ENCODE data around the gene POU6F2. TPM values are rescaled to one million over a fixed set of nuclear protein-coding genes. Genes with fewer than 3 reads are reported as not detected.

POU6F2 gene
- total and polyA plus RNA-seq, 4 donors = 0.38 to 1.9 (median 1.5) TPM; not detected in 1

DNA sequence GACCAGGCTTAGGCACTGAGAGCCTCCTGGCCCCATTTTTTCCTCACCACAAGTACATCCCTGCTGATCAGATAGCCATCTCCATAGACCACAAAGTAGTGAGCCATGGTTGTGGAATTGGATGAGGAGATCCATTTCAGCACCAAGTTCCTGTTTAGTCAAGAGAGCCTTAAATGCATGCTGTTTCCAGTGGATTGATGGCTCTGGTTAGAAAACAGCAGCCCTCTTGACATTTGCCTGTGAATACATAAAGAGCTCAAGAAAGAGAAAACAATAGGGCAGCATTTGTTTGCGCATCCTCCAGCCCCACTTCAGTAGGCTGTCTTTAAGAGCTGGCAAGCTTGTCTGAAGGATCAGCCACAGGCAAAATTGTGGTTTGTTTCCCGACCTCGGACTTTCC lies 251.2 kb downstream of the POU6F2 start:
- H3K9me3 ChIP-seq (ENCODE audit: control insufficient read depth, low read length) = peaks cover 1% of the 10 kb centered on the region
- 35 to 40% methylated on average over 3 of the region's 3 CpGs for WGBS, 2 donors
- H3K27me3 ChIP-seq (ENCODE audit: control insufficient read depth in 1 of 2, insufficient read depth in 2 of 2, low read length in 1 of 2) = no peaks in the 10 kb centered on the region
- no peak for ATAC-seq (ENCODE audit: low FRiP score)
- no peak overlapping the region for H3K27ac ChIP-seq (ENCODE audit: low read depth in 1 of 2, low read length in 2 of 2)
- intact Hi-C loops (cut with DNase I) = no loop called here
- H3K36me3 ChIP-seq (ENCODE audit: control insufficient read depth in 1 of 2, insufficient read depth in 2 of 2, low read length in 1 of 2) = no peaks in the 10 kb centered on the region
- no peaks in the 10 kb centered on the region for H3K4me1 ChIP-seq (ENCODE audit: control insufficient read depth in 1 of 2, insufficient read depth in 2 of 2, low read length in 2 of 2)
- DNase-seq = no peak
- no peak overlapping the region for H3K4me3 ChIP-seq (ENCODE audit: low read length in 2 of 2)

DNA sequence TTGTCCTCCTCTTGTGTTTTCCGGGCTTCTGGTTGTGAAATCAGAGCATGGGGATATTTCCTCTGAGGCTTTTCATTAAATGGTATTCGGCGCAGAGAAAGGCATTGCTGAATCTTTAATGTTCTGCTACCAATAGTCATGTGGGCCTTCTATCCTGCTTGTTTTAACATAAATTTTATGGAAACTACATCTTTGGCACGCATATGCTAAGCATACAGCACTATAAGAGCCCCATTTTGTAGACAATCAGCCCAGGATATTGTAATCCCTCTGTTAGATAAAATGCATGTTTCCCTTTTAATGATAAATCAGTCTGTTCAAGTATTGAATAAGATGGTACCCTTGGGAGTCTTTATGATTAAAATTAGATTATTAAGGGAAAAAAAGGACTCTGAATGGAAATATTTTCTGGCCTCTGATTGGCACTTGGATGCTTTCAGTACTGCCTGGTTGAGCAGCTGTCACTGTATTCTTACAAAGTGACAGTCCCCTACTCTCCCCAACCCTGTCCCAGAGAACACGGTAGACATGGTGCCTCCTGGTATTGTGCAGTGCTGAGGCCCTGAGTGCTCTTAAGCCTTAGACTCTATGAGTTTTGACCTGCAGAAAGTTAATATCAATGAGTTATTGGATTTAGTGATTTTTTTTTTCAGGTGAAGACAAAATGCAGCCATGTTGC lies 256.3 kb downstream of the POU6F2 start:
- H3K36me3 ChIP-seq (ENCODE audit: control insufficient read depth in 1 of 2, insufficient read depth in 2 of 2, low read length in 1 of 2) = no peaks in the 10 kb centered on the region
- ATAC-seq (ENCODE audit: low FRiP score) (no peak), DNase-seq (no peak)
- H3K4me1 ChIP-seq (ENCODE audit: control insufficient read depth in 1 of 2, insufficient read depth in 2 of 2, low read length in 2 of 2) = no peaks in the 10 kb centered on the region
- no peak overlapping the region for H3K27ac ChIP-seq (ENCODE audit: low read depth in 1 of 2, low read length in 2 of 2)
- H3K9me3 ChIP-seq (ENCODE audit: control insufficient read depth, low read length) = peaks cover 2% of the 10 kb centered on the region
- intact Hi-C loops (cut with DNase I) = no loop called here
- WGBS, 2 donors = 82 to 86% methylated on average over 5 of the region's 5 CpGs
- H3K27me3 ChIP-seq (ENCODE audit: control insufficient read depth in 1 of 2, insufficient read depth in 2 of 2, low read length in 1 of 2) = no peaks in the 10 kb centered on the region
- no peak overlapping the region for H3K4me3 ChIP-seq (ENCODE audit: low read length in 2 of 2)

- ATAC-seq (ENCODE audit: low FRiP score) = no peak
- no peaks in the 10 kb centered on the region for H3K27me3 ChIP-seq (ENCODE audit: control insufficient read depth in 1 of 2, insufficient read depth in 2 of 2, low read length in 1 of 2)
- H3K4me1 ChIP-seq (ENCODE audit: control insufficient read depth in 1 of 2, insufficient read depth in 2 of 2, low read length in 2 of 2) = no peaks in the 10 kb centered on the region
- WGBS, 2 donors = 86 to 87% methylated on average over 12 of the region's 12 CpGs
- H3K9me3 ChIP-seq (ENCODE audit: control insufficient read depth, low read length) = peaks cover 2% of the 10 kb centered on the region
- H3K27ac ChIP-seq (ENCODE audit: low read depth in 1 of 2, low read length in 2 of 2) = no peak overlapping the region
- no peak overlapping the region for H3K4me3 ChIP-seq (ENCODE audit: low read length in 2 of 2)
- DNase-seq = no peak
- no peaks in the 10 kb centered on the region for H3K36me3 ChIP-seq (ENCODE audit: control insufficient read depth in 1 of 2, insufficient read depth in 2 of 2, low read length in 1 of 2)
- intact Hi-C loops (cut with DNase I) = no loop called here
Observed at GRCh38 chr7:39238234-39238869, 260.6 kb downstream of the POU6F2 start.

DNA sequence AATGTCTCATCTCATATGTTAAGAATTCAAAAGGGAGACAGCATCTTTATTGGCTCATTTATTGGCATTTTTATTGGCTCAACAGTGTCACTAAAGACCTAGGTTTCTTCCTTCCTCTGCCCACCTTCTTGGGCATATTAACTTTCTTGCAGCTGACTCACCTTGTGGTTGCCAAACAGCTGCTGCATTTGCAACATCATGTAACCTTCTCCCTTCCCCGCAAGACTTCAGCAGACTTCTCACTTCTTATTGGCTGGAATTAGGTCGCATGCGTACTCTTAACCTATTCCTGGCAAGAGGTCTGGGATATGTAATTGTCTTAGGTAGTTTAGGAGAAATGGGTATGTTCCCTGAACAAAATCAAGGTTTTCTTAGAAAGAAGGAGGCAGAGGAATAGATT lies 263.2 kb downstream of the POU6F2 start:
- WGBS, 2 donors = 69 to 95% methylated on average over 3 of the region's 3 CpGs
- DNase-seq (no peak), ATAC-seq (ENCODE audit: low FRiP score) (no peak)
- H3K9me3 ChIP-seq (ENCODE audit: control insufficient read depth, low read length) = peaks cover 2% of the 10 kb centered on the region
- H3K4me1 ChIP-seq (ENCODE audit: control insufficient read depth in 1 of 2, insufficient read depth in 2 of 2, low read length in 2 of 2) = no peaks in the 10 kb centered on the region
- no peaks in the 10 kb centered on the region for H3K36me3 ChIP-seq (ENCODE audit: control insufficient read depth in 1 of 2, insufficient read depth in 2 of 2, low read length in 1 of 2)
- H3K27ac ChIP-seq (ENCODE audit: low read depth in 1 of 2, low read length in 2 of 2) = no peak overlapping the region
- H3K27me3 ChIP-seq (ENCODE audit: control insufficient read depth in 1 of 2, insufficient read depth in 2 of 2, low read length in 1 of 2) = no peaks in the 10 kb centered on the region
- intact Hi-C loops (cut with DNase I) = no loop called here
- no peak overlapping the region for H3K4me3 ChIP-seq (ENCODE audit: low read length in 2 of 2)

- ATAC-seq (ENCODE audit: low FRiP score) (no peak), DNase-seq (no peak)
- intact Hi-C loops (cut with DNase I) = no loop called here
- Histone ChIP-seq H3K27ac (ENCODE audit: low read depth in 1 of 2, low read length in 2 of 2) (no peak overlapping the region), H3K27me3 (ENCODE audit: control insufficient read depth in 1 of 2, insufficient read depth in 2 of 2, low read length in 1 of 2) (no peaks in the 10 kb centered on the region), H3K4me3 (ENCODE audit: low read length in 2 of 2) (no peak overlapping the region), H3K9me3 (ENCODE audit: control insufficient read depth, low read length) (no peaks in the 10 kb centered on the region), H3K36me3 (ENCODE audit: control insufficient read depth in 1 of 2, insufficient read depth in 2 of 2, low read length in 1 of 2) (no peaks in the 10 kb centered on the region), H3K4me1 (ENCODE audit: control insufficient read depth in 1 of 2, insufficient read depth in 2 of 2, low read length in 2 of 2) (no peaks in the 10 kb centered on the region)
- WGBS, 2 donors = 74 to 83% methylated on average over 3 of the region's 3 CpGs
Observed at GRCh38 chr7:39247576-39247975, 269.9 kb downstream of the POU6F2 start.

DNA sequence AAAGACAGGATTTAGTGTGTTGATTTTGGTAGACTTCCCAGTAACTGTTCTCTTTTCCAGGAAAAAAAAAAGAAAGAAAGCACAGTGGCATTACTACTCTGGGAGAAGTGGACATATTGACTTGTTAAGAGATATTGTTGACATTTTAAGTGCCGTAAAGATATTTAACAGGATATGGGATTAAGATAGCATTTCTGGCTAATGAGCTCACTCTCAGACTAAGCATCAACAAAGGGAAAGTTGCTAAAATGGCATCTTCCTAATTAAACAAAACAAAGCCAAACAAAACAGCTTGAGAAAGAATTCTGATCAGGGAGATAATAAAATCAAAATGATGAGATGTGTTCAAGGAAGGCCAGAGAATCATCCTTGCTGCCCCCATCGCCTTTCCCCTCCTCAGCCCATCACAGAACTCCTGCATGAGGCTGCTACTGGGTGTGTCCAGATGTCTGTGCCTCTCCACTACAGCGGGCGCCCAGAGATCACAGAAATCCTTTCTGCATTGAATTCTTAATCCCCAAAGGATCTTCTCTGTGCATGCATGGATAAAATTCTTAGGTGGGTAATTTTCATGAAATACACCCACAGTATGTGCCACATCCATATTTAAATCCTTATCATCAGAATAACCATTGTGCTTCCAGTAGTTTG lies 270.5 kb downstream of the POU6F2 start:
- Histone ChIP-seq H3K36me3 (ENCODE audit: control insufficient read depth in 1 of 2, insufficient read depth in 2 of 2, low read length in 1 of 2) (no peaks in the 10 kb centered on the region), H3K27me3 (ENCODE audit: control insufficient read depth in 1 of 2, insufficient read depth in 2 of 2, low read length in 1 of 2) (no peaks in the 10 kb centered on the region), H3K4me1 (ENCODE audit: control insufficient read depth in 1 of 2, insufficient read depth in 2 of 2, low read length in 2 of 2) (no peaks in the 10 kb centered on the region), H3K9me3 (ENCODE audit: control insufficient read depth, low read length) (no peaks in the 10 kb centered on the region), H3K4me3 (ENCODE audit: low read length in 2 of 2) (no peak overlapping the region), H3K27ac (ENCODE audit: low read depth in 1 of 2, low read length in 2 of 2) (no peak overlapping the region)
- WGBS, 2 donors = 60 to 63% methylated on average over 4 of the region's 4 CpGs
- ATAC-seq (ENCODE audit: low FRiP score) = no peak
- intact Hi-C loops (cut with DNase I) = no loop called here
- no peak for DNase-seq

GRCh38 chr7:39248692-39249090 lies 271.0 kb downstream of the POU6F2 start:
- Histone ChIP-seq H3K36me3 (ENCODE audit: control insufficient read depth in 1 of 2, insufficient read depth in 2 of 2, low read length in 1 of 2) (no peaks in the 10 kb centered on the region), H3K27ac (ENCODE audit: low read depth in 1 of 2, low read length in 2 of 2) (no peak overlapping the region), H3K4me3 (ENCODE audit: low read length in 2 of 2) (no peak overlapping the region), H3K27me3 (ENCODE audit: control insufficient read depth in 1 of 2, insufficient read depth in 2 of 2, low read length in 1 of 2) (no peaks in the 10 kb centered on the region), H3K4me1 (ENCODE audit: control insufficient read depth in 1 of 2, insufficient read depth in 2 of 2, low read length in 2 of 2) (no peaks in the 10 kb centered on the region), H3K9me3 (ENCODE audit: control insufficient read depth, low read length) (no peaks in the 10 kb centered on the region)
- WGBS, 2 donors = 76 to 81% methylated on average over 3 of the region's 3 CpGs
- DNase-seq = no peak
- intact Hi-C loops (cut with DNase I) = no loop called here
- ATAC-seq (ENCODE audit: low FRiP score) = no peak

DNA sequence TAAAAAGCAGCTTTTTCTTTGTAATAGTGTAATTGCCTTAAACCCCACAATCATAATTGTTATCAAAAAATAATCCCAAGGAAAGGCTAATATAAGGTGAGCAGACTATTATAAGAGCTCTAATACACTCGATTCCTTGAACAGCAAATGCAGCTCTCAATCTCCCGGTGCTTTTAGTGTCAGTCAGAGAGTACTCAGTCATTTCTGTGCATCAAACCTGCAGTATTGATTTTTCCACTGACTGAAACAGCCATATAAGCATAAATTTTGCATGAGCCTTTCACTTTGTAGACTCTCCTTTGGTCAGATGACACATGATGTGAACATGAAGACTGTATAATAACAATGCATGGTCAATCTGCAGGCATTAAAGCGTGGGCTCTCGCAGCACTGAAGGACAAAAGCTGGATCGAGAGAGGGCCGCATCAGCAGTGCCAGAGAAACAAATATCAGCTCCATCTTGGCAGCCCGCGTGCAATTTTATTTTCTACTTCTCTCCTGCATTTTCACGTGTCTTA lies 272.0 kb downstream of the POU6F2 start:
- Histone ChIP-seq H3K4me3 (ENCODE audit: low read length in 2 of 2) (no peak overlapping the region), H3K4me1 (ENCODE audit: control insufficient read depth in 1 of 2, insufficient read depth in 2 of 2, low read length in 2 of 2) (no peaks in the 10 kb centered on the region), H3K27ac (ENCODE audit: low read depth in 1 of 2, low read length in 2 of 2) (no peak overlapping the region), H3K36me3 (ENCODE audit: control insufficient read depth in 1 of 2, insufficient read depth in 2 of 2, low read length in 1 of 2) (no peaks in the 10 kb centered on the region), H3K9me3 (ENCODE audit: control insufficient read depth, low read length) (no peaks in the 10 kb centered on the region), H3K27me3 (ENCODE audit: control insufficient read depth in 1 of 2, insufficient read depth in 2 of 2, low read length in 1 of 2) (no peaks in the 10 kb centered on the region)
- ATAC-seq (ENCODE audit: low FRiP score) = no peak
- 80 to 85% methylated on average over 9 of the region's 9 CpGs for WGBS, 2 donors
- DNase-seq = no peak
- intact Hi-C loops (cut with DNase I) = no loop called here

- H3K27me3 ChIP-seq (ENCODE audit: control insufficient read depth in 1 of 2, insufficient read depth in 2 of 2, low read length in 1 of 2) = no peaks in the 10 kb centered on the region
- ATAC-seq (ENCODE audit: low FRiP score) = no peak
- intact Hi-C loops (cut with DNase I) = no loop called here
- 4 to 10% methylated on average over 4 of the region's 4 CpGs for WGBS, 2 donors
- no peak overlapping the region for H3K4me3 ChIP-seq (ENCODE audit: low read length in 2 of 2)
- no peaks in the 10 kb centered on the region for H3K9me3 ChIP-seq (ENCODE audit: control insufficient read depth, low read length)
- no peak overlapping the region for H3K27ac ChIP-seq (ENCODE audit: low read depth in 1 of 2, low read length in 2 of 2)
- DNase-seq = no peak
- no peaks in the 10 kb centered on the region for H3K36me3 ChIP-seq (ENCODE audit: control insufficient read depth in 1 of 2, insufficient read depth in 2 of 2, low read length in 1 of 2)
- no peaks in the 10 kb centered on the region for H3K4me1 ChIP-seq (ENCODE audit: control insufficient read depth in 1 of 2, insufficient read depth in 2 of 2, low read length in 2 of 2)
Observed at GRCh38 chr7:39252916-39253315, 275.2 kb downstream of the POU6F2 start.

Data from aorta (tissue), 5 donors.